ENCODE measurements around the gene SLC4A4. TPM values are rescaled to one million over a fixed set of nuclear protein-coding genes. Genes with fewer than 3 reads are reported as not detected.
A peak's percentile ranks its signal among the peaks of the same experiment; 100 is the strongest.

The SLC4A4 gene
- polyA plus RNA-seq, 1 donor: 81.7 TPM

GRCh38 chr4:71468116-71468710, 129.4 kb downstream of the SLC4A4 start:
- no peak for DNase-seq

GRCh38 chr4:71469541-71469940, 130.7 kb downstream of the SLC4A4 start:
- DNase-seq: no peak

GRCh38 chr4:71470524-71470923, 131.7 kb downstream of the SLC4A4 start:
- DNase-seq: no peak

- no peak for DNase-seq
Measured at GRCh38 chr4:71472946-71473345, 134.1 kb downstream of the SLC4A4 start.

- no peak for DNase-seq
Measured at GRCh38 chr4:71473541-71474240, 134.9 kb downstream of the SLC4A4 start.

- no peak for DNase-seq
Measured at GRCh38 chr4:71474731-71475130, 135.9 kb downstream of the SLC4A4 start.

GRCh38 chr4:71476240-71476639, 137.4 kb downstream of the SLC4A4 start:
- no peak for DNase-seq

- no peak for DNase-seq
Measured at GRCh38 chr4:71486550-71487343, 147.9 kb downstream of the SLC4A4 start.

GRCh38 chr4:71487344-71487920, 148.6 kb downstream of the SLC4A4 start:
- peak; percentile 63 for DNase-seq

- no peak for DNase-seq
Measured at GRCh38 chr4:71494539-71494938, 155.7 kb downstream of the SLC4A4 start.

- DNase-seq: no peak
Measured at GRCh38 chr4:71495454-71495853, 156.6 kb downstream of the SLC4A4 start.

- DNase-seq: no peak
Measured at GRCh38 chr4:71497078-71497477, 158.3 kb downstream of the SLC4A4 start.

- peak; percentile 17 for DNase-seq
Measured at GRCh38 chr4:71498002-71498401, 159.2 kb downstream of the SLC4A4 start.

- DNase-seq: no peak
Measured at GRCh38 chr4:71498625-71499024, 159.8 kb downstream of the SLC4A4 start.

GRCh38 chr4:71501992-71502391, 163.2 kb downstream of the SLC4A4 start:
- no peak for DNase-seq

GRCh38 chr4:71518283-71518989, 179.6 kb downstream of the SLC4A4 start:
- DNase-seq: no peak

GRCh38 chr4:71520308-71520707, 181.5 kb downstream of the SLC4A4 start:
- DNase-seq: no peak

- no peak for DNase-seq
Measured at GRCh38 chr4:71520850-71521249, 182.0 kb downstream of the SLC4A4 start.

GRCh38 chr4:71524756-71525155, 185.9 kb downstream of the SLC4A4 start:
- DNase-seq: no peak

- no peak for DNase-seq
Measured at GRCh38 chr4:71526637-71527406, 188.0 kb downstream of the SLC4A4 start.

GRCh38 chr4:71532407-71532806, 193.6 kb downstream of the SLC4A4 start:
- no peak for DNase-seq
